ENCODE data around the gene TUBA1C. TPM values are rescaled to one million over a fixed set of nuclear protein-coding genes. Genes with fewer than 3 reads are reported as not detected.
A peak's percentile ranks its signal among the peaks of the same experiment; 100 is the strongest.

TUBA1C gene
- total and polyA plus RNA-seq, 9 of the 15 experiments (the other 6 are each of a cell fraction or from before 2014, with no cell fraction given) = 755 to 3,012 (median 914) TPM

GRCh38 chr12:49305762-49306510 lies 41.1 kb downstream of the TUBA1C start:
- peak; percentile 59 for FAIRE-seq
- POLR2A ChIA-PET = interaction anchor here (0.5 to 3.9 kb wide), 4 partner anchors 9 to 175 kb away, joined by 4 to 21 read pairs (median 5); partner anchors contain the start of genes TROAP and TUBA1B
- 20% methylated on average over 6 of the region's 6 CpGs for WGBS (ENCODE audit: insufficient coverage, low coverage, missing lambda C conversion rate)
- CTCF ChIA-PET (ENCODE audit: low intra/inter-chr PET ratio) = no interaction called here
- peak; percentile 31; the same call in 1 of the 3 replicates for ATAC-seq
- Histone ChIP-seq H3K9me1 (ENCODE audit: control insufficient read depth, insufficient read depth, low read length) (no peaks in the 10 kb centered on the region), H3K4me2 (ENCODE audit: insufficient read depth, low read length) (peak overlapping the region; percentile 2; the same call in 1 of the 2 replicates), H3K4me1 (replicated peaks in 1 of 2; ENCODE audit: control insufficient read depth in 2 of 2, insufficient read depth in 2 of 2, low read length in 2 of 2) (peaks cover 17 to 23% of the 10 kb centered on the region in 2 experiments; a peak in 4 of 5 replicates), H2AFZ (ENCODE audit: low read depth, low read length) (peak overlapping the region; percentile 91), H3K27ac (ENCODE audit: extremely low read depth, low read depth, low read length) (0 out of 3 replicates have a peak overlapping the region, but pooled peaks have one; percentile 1), H3K4me3 (no peak overlapping the region), H3K27me3 (ENCODE audit: control insufficient read depth in 2 of 2, insufficient read depth in 2 of 2, low read length in 2 of 2) (no peaks in the 10 kb centered on the region), H3K79me2 (ENCODE audit: control insufficient read depth, insufficient read depth, low read length) (no peaks in the 10 kb centered on the region), H4K20me1 (replicated peaks; ENCODE audit: control insufficient read depth, insufficient read depth, low read length) (no peaks in the 10 kb centered on the region), H3K36me3 (ENCODE audit: control insufficient read depth, insufficient read depth, low read length) (no peaks in the 10 kb centered on the region), H3K9ac (ENCODE audit: insufficient read depth in 1 of 2, low read depth in 2 of 2, low read length in 2 of 2) (no peak overlapping the region; a peak in 1 of 4 replicates), H3K9me3 (replicated peaks; ENCODE audit: control insufficient read depth, insufficient read depth, low read depth, low read length) (no peaks in the 10 kb centered on the region)
- intact Hi-C loops (cut with micrococcal nuclease) = no loop called here
- no TSS peak for BruUV-seq (replicated peaks)
- DNase-seq (ENCODE audit: extremely low read depth in 1 of 4, low spot score in 3 of 4) = peak in 1 of 4 experiments; percentile 2
- in situ Hi-C loops (cut with MboI) = no loop called here
- no peak for TF ChIP-seq KLF13 (tag; IDR thresholded peaks at IDR 0.05; ENCODE audit: borderline replicate concordance, low read depth)
- TF ChIP-seq ZNF75A (CRISPR knock-in tag; IDR thresholded peaks at IDR 0.05) = no peak
- 0 out of 2 replicates have a peak, but pooled peaks have one; percentile 37 for TF ChIP-seq ZNF589 (CRISPR knock-in tag; IDR thresholded peaks at IDR 0.05; ENCODE audit: low read depth)
- no peak for TF ChIP-seq USF1 (CRISPR knock-in tag; IDR thresholded peaks at IDR 0.05)
- TF ChIP-seq MXD1 (CRISPR knock-in tag; IDR thresholded peaks at IDR 0.05; ENCODE audit: borderline replicate concordance, poor library complexity, severe bottlenecking) = no peak
- no peak for TF ChIP-seq PRDM10 (IDR thresholded peaks at IDR 0.05; ENCODE audit: partially characterized antibody)
- no peak for TF ChIP-seq SAP30 (IDR thresholded peaks at IDR 0.05; ENCODE audit: borderline replicate concordance, insufficient read depth, low read depth, low read length, poor library complexity, severe bottlenecking)
- TF ChIP-seq CREB3 (tag; conservative IDR thresholded peaks at IDR 0.05; ENCODE audit: low read depth) = no peak
- TF ChIP-seq KAT7 (CRISPR knock-in tag; IDR thresholded peaks at IDR 0.05; ENCODE audit: borderline replicate concordance) = no peak
- TF ChIP-seq RBM39 (optimal IDR thresholded peaks at IDR 0.05; ENCODE audit: low read depth, low read length) = no peak
- no peak for TF ChIP-seq ZNF444 (CRISPR knock-in tag; IDR thresholded peaks at IDR 0.05)
- no peak; the same call in 1 of the 2 replicates for TF ChIP-seq ZNF766 (CRISPR knock-in tag; conservative IDR thresholded peaks at IDR 0.05)
- no peak for TF ChIP-seq PPARD (CRISPR knock-in tag; IDR thresholded peaks at IDR 0.05)

Measured in K562 (cell line).